HG03575 (cell line): ENCODE results near the gene KIF21B.
"Not testable (repeated sequence)": the region's sequence is repeated elsewhere in the genome, so short reads cannot be mapped to it uniquely, and the experiment has no call there.

ENCODE experiments used
- ATAC-seq: cut with Tn5 transposase; IDR thresholded peaks from one replicate; pipeline ENCODE4 v1.9.1; 2021; ENCODE audit not compliant: unreplicated experiment, insufficient number of reproducible peaks, low FRiP score; ENCODE audit errors: extremely low read depth

Gene KIF21B

DNA sequence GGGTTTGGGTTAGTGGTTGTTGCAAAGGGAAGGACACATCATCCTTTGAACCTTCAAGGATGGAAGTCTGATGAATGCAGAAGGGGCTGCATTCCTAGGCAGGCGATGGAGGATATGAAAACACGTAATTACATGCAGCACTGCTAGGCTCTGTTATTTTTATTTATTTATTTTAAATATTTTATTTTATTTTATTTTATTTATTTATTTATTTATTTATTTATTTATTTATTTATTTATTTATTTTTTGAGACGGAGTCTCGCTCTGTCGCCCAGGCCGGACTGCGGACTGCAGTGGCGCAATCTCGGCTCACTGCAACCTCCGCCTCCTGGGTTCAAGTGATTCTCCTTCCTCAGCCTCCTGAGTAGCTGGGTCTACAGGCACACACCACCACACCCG lies 59.6 kb downstream of the KIF21B start:
- not testable (repeated sequence) for ATAC-seq

DNA sequence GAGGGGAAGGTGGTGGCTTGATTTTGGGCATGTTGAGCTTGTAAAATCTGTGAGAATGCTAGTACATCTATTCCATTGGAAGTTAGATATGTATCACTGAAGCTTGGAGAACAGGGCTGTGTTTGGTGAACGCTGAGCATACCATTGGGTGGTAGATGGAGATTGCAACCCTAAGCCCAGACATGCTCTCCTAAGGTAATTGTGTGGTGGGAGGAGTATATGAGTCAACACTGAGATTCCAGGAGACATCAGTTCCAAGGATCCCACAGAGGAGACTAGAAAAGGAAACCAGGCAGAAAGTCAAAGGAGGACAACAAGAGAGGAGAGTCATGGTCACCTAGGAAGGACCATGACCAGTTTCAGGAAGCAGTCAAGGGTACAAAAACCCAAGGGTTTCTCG lies 60.4 kb downstream of the KIF21B start:
- ATAC-seq = no peak

- ATAC-seq = no peak
Measured at GRCh38 chr1:200962631-200963030, 60.9 kb downstream of the KIF21B start.

- ATAC-seq = not testable (repeated sequence)
Measured at GRCh38 chr1:200962151-200962550, 61.4 kb downstream of the KIF21B start.

DNA sequence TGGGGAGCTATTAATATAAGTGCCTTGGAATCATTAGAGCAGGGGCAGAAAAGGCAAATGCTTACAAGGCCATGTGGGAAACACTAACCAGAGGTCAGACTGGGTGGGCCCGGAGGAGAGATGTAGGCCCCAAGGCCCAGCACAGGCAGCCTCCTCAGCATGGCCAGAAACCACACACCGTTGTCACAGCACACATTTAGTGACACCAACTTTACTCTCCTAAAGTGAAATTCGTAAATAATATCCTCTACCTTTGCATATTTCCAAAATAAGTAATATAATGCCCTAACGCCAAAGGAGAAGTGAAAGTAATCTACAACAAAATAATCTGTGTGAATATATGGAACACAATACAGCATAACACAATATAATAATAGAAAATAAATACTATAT lies 62.6 kb downstream of the KIF21B start:
- ATAC-seq = no peak

GRCh38 chr1:200960236-200960947 lies 63.1 kb downstream of the KIF21B start:
- ATAC-seq = no peak

DNA sequence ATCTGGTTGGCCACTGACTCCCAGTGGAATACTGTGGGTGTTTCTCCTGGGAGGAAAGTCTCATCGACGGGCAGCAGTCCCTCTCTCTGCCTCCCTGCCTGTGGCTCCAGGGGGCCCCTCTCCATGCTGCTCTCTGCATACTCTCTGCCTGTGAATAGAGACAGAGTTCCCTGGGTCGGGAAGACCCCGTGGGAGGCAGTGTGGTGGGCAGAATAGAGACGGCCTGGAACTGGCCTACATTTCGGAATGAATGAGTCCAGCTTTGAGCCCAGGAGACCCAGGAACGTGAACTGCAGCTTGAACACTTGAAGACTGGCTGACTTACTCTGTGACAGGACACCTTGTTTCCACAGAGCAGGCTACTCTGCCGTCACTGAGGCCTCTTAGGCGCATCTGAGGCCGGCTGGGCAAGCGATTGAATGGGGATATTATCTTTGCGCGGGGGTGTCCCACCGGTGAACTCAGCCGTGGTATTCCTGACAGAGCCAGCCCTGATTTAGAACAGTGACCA lies 64.0 kb downstream of the KIF21B start:
- ATAC-seq = no peak

- ATAC-seq = no peak
Measured at GRCh38 chr1:200958597-200958996, 64.9 kb downstream of the KIF21B start.

- ATAC-seq = no peak
Measured at GRCh38 chr1:200954434-200954833, 69.1 kb downstream of the KIF21B start.

DNA sequence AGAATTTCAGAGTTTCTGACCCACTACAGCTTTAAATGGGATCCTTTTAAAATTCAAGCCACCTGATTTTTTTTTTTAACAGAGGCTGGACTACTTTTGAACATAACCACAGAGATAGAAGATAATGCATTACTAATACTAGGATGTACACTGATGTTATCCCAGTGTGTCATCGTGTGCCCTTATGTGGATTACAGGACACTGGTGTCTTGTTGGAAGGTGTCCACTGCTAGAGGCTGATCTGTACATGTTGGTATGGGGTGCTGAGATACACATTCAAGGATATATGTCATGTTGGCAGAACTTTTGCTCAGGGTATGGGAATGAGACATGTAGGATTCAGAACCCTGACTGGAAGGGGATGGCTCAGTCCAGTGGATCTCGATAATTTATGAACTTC lies 72.5 kb downstream of the KIF21B start:
- ATAC-seq = no peak

- no peak for ATAC-seq
Measured at GRCh38 chr1:200949626-200950025, 73.9 kb downstream of the KIF21B start.

- ATAC-seq = no peak
Measured at GRCh38 chr1:200947059-200947566, 76.4 kb downstream of the KIF21B start.

- no peak for ATAC-seq
Measured at GRCh38 chr1:200945111-200945510, 78.4 kb downstream of the KIF21B start.

DNA sequence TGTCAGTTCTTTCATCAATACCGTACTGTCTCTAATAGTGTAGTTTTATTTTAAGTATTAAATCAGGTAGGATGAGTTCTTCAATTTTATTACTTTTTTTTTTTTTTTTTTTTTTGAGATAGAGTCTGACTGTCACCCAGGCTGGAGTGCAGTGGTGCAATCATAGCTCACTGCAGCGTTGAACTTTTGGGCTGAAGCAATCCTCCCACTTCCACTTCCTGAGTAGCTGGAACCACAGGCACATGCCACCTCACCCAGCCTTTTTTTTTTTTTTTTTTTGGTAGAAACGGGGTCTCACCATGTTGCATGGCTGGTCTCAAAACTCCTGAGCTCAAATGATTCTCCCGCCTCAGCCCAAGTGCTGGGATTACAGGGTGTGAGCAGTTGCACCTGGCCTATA lies 84.6 kb downstream of the KIF21B start:
- ATAC-seq = no peak

- ATAC-seq = not testable (repeated sequence)
Measured at GRCh38 chr1:200935286-200935962, 88.1 kb downstream of the KIF21B start.

DNA sequence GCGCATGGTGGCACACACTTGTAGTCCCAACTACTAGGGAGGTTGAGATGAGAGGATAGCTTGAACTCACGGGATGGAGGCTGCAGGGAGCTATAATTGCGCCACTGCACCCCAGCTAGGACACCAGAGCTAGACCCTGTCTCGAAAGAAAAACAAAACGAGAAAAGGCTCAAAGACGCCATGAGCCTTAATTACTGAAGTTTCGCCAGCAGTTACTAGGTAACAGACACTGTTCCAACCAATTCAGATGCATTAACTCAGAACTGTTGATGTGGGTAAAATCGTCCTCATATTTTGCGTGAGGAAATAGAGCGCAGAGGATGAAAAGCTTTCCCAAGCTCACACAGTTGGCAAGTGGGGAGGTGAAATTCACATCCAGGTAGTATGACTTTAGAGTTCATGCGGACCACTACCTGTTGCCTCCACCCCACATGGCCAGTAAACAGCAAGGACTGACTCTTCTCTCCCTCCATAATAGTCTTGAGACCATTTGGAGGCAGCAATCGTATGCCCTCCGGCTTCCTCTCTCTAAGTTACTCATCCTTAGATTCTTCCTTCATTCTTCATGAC lies 88.8 kb downstream of the KIF21B start:
- ATAC-seq = no peak

- no peak for ATAC-seq
Measured at GRCh38 chr1:200931776-200932175, 91.7 kb downstream of the KIF21B start.

- not testable (repeated sequence) for ATAC-seq
Measured at GRCh38 chr1:200930285-200930684, 93.2 kb downstream of the KIF21B start.

GRCh38 chr1:200929530-200930278 lies 93.8 kb downstream of the KIF21B start:
- ATAC-seq = no peak
